Natural killer cell treated with Interleukin-12 subunit alpha and Interleukin-12 subunit beta and Interleukin-15 and Interleukin-18, amount 100 ng/mL, for 72 hours (primary cell): ENCODE measurements around the gene ZMYM3. TPM values are rescaled to one million over a fixed set of nuclear protein-coding genes. Genes with fewer than 3 reads are reported as not detected.

Source experiments
- ATAC-seq, 2 donors: fragments of 150-1000 bp; cut with Tn5 transposase in 1 of 2; sonication (Bioruptor Pico), chemical (Tn5 transposase) in 1 of 2; 2 replicates each; pipeline ENCODE4 v1.10.0; 2021
- DNase-seq: peaks from one replicate; pipeline ENCODE4 v3.0.0; 2022; ENCODE audit warnings: low spot score
- H3K27ac Mint-ChIP-seq, 2 donors: 1 replicate in 1 of 2; 2 replicates in 1 of 2; pipeline ENCODE4 v1.8.0; 2022; ENCODE audit warnings: mixed read lengths in 2 of 2, mild to moderate bottlenecking in 1 of 2, moderate library complexity in 1 of 2
- H3K27me3 Mint-ChIP-seq, 2 donors: 1 replicate in 1 of 2; 2 replicates in 1 of 2; pipeline ENCODE4 v1.8.0; 2022; ENCODE audit warnings: mixed read lengths in 2 of 2
- H3K36me3 Mint-ChIP-seq: one replicate; pipeline ENCODE4 v1.8.0; 2022; ENCODE audit warnings: mixed read lengths
- H3K4me1 Mint-ChIP-seq, 2 donors: 1 replicate in 1 of 2; 2 replicates in 1 of 2; pipeline ENCODE4 v1.8.0; 2022; ENCODE audit warnings: low read depth in 2 of 2, mixed read lengths in 2 of 2, mild to moderate bottlenecking in 1 of 2
- H3K4me3 Mint-ChIP-seq: one replicate; pipeline ENCODE4 v1.8.0; 2022; ENCODE audit warnings: mixed read lengths
- H3K9me3 Mint-ChIP-seq: 2 replicates; pipeline ENCODE4 v1.8.0; 2022; ENCODE audit warnings: mixed read lengths
- total RNA-seq, 2 donors: library from RNA; stranded (reverse); gene quantifications; one replicate each; pipeline ENCODE4 v1.2.3, GENCODE V29; 2022

The ZMYM3 gene
- total RNA-seq, 2 donors from 2014 or later, result 14.7 to 16.8 TPM

- Mint-ChIP-seq H3K4me1 (no peaks in the 10 kb centered on the region), H3K4me3 (no peak overlapping the region), H3K9me3 (no peaks in the 10 kb centered on the region), H3K36me3 (peaks cover 13% of the 10 kb centered on the region), H3K27ac (no peak overlapping the region), H3K27me3 (peaks cover 0 to 2% of the 10 kb centered on the region in 2 donors)
- no peak for DNase-seq
- no peak for ATAC-seq
These were observed 12.6 kb downstream of the ZMYM3 start for GRCh38 chrX:71241301-71241700.

DNA sequence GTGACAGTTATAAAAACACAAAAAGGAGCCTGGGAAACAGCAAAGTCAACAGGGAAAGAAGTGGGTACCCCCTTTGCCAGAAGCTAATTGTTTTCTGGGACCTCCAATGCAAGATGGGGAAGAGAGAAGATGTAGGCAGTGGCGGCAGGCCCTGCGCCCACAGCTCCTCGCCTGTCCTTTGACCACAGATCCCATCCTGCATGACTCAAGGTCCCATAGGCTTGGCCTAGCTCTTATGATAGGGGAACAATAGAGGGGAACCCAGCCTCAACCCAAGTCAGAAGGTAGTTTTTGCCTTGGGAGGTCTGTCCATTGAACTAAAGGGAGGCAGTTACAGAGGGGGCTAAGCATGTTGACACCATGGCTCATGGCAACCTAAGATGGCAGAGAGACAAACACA, 14.2 kb downstream of the ZMYM3 start:
- Mint-ChIP-seq H3K27me3 (peaks cover 0 to 7% of the 10 kb centered on the region in 2 donors), H3K4me1 (peaks cover 3 to 4% of the 10 kb centered on the region in 2 donors), H3K27ac (no peak overlapping the region), H3K4me3 (no peak overlapping the region), H3K36me3 (peaks cover 8% of the 10 kb centered on the region), H3K9me3 (no peaks in the 10 kb centered on the region)
- DNase-seq (no peak), ATAC-seq (no peak)

- Mint-ChIP-seq H3K4me3 (no peak overlapping the region), H3K27ac (no peak overlapping the region), H3K36me3 (peaks cover 8% of the 10 kb centered on the region), H3K9me3 (no peaks in the 10 kb centered on the region), H3K4me1 (peaks cover 3 to 12% of the 10 kb centered on the region in 2 donors), H3K27me3 (peaks cover 0 to 7% of the 10 kb centered on the region in 2 donors)
- no peak for ATAC-seq
- DNase-seq, result no peak
These were observed 17.1 kb downstream of the ZMYM3 start for GRCh38 chrX:71236836-71237235.

- Mint-ChIP-seq H3K27ac (no peak overlapping the region), H3K4me3 (no peak overlapping the region), H3K36me3 (peaks cover 7% of the 10 kb centered on the region), H3K9me3 (no peaks in the 10 kb centered on the region), H3K27me3 (peaks cover 0 to 7% of the 10 kb centered on the region in 2 donors), H3K4me1 (peaks cover 3 to 12% of the 10 kb centered on the region in 2 donors)
- ATAC-seq (no peak), DNase-seq (no peak)
These were observed 18.5 kb downstream of the ZMYM3 start for GRCh38 chrX:71235482-71235881.

- no peaks in the 10 kb centered on the region for H3K36me3 Mint-ChIP-seq
These were observed 25.8 kb downstream of the ZMYM3 start for GRCh38 chrX:71228063-71228642.

DNA sequence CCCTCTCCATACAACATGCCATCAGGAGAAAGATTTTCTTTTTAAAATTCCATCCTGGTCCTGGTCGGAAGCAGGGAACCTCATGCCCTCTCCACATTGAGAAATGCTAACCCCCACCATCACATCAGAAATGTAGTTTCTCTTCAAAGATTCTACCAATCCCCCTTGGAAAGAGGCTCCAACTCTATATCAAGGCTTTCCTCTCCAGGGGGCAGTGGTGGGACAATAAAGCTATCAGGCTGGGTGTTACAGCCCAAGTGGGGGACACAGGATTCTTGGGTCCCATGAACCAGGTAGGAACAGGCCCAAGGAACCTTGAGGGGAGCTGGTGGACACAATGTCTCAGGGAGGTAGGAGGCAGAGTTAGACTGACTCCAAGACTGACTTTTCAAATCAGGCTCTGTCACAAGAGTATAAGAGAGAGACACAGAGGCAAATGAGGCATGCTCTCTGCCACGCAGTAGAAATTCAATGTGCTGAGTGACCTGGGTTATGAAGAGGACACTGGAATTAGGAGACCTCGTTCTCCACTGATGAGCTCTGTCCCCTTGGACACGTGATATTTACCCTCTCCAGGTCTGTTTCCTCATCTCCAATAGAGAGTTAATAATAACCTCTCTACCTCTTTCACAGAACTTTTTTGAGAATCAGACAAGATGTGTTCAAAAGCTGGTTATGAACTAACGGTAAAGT, 26.4 kb downstream of the ZMYM3 start:
- peaks cover 0 to 3% of the 10 kb centered on the region in 2 donors for H3K4me1 Mint-ChIP-seq
- no peak overlapping the region for H3K27ac Mint-ChIP-seq
- ATAC-seq (no peak), DNase-seq (no peak)
- H3K9me3 Mint-ChIP-seq, result no peaks in the 10 kb centered on the region
- H3K4me3 Mint-ChIP-seq, result no peak overlapping the region
- no peaks in the 10 kb centered on the region for H3K36me3 Mint-ChIP-seq
- peaks cover 0 to 7% of the 10 kb centered on the region in 2 donors for H3K27me3 Mint-ChIP-seq

More at GRCh38 chrX:71228063-71228642, 25.8 kb downstream of the ZMYM3 start:
- Mint-ChIP-seq H3K4me3 (no peak overlapping the region), H3K27ac (no peak overlapping the region), H3K27me3 (peaks cover 0 to 6% of the 10 kb centered on the region in 2 donors), H3K4me1 (peaks cover 0 to 3% of the 10 kb centered on the region in 2 donors), H3K9me3 (no peaks in the 10 kb centered on the region)
- DNase-seq (no peak), ATAC-seq (no peak)

- Mint-ChIP-seq H3K27me3 (peaks cover 0 to 7% of the 10 kb centered on the region in 2 donors), H3K27ac (no peak overlapping the region), H3K4me1 (peaks cover 0 to 3% of the 10 kb centered on the region in 2 donors), H3K4me3 (no peak overlapping the region), H3K36me3 (no peaks in the 10 kb centered on the region), H3K9me3 (no peaks in the 10 kb centered on the region)
- DNase-seq (no peak), ATAC-seq (no peak)
These were observed 28.3 kb downstream of the ZMYM3 start for GRCh38 chrX:71225676-71226075.

GRCh38 chrX:71225009-71225408, 28.9 kb downstream of the ZMYM3 start:
- ATAC-seq, result no peak
- peaks cover 0 to 3% of the 10 kb centered on the region in 2 donors for H3K4me1 Mint-ChIP-seq
- no peaks in the 10 kb centered on the region for H3K36me3 Mint-ChIP-seq
- no peak overlapping the region for H3K27ac Mint-ChIP-seq
- H3K27me3 Mint-ChIP-seq, result peaks cover 0 to 7% of the 10 kb centered on the region in 2 donors
- H3K4me3 Mint-ChIP-seq, result no peak overlapping the region
- DNase-seq, result no peak
- H3K9me3 Mint-ChIP-seq, result no peaks in the 10 kb centered on the region

- H3K9me3 Mint-ChIP-seq, result no peaks in the 10 kb centered on the region
- H3K27me3 Mint-ChIP-seq, result peaks cover 0 to 7% of the 10 kb centered on the region in 2 donors
- DNase-seq, result no peak
- peaks cover 0 to 3% of the 10 kb centered on the region in 2 donors for H3K4me1 Mint-ChIP-seq
- no peak overlapping the region for H3K27ac Mint-ChIP-seq
- H3K4me3 Mint-ChIP-seq, result no peak overlapping the region
- H3K36me3 Mint-ChIP-seq, result no peaks in the 10 kb centered on the region
- no peak for ATAC-seq
These were observed 29.7 kb downstream of the ZMYM3 start for GRCh38 chrX:71224098-71224708.

DNA sequence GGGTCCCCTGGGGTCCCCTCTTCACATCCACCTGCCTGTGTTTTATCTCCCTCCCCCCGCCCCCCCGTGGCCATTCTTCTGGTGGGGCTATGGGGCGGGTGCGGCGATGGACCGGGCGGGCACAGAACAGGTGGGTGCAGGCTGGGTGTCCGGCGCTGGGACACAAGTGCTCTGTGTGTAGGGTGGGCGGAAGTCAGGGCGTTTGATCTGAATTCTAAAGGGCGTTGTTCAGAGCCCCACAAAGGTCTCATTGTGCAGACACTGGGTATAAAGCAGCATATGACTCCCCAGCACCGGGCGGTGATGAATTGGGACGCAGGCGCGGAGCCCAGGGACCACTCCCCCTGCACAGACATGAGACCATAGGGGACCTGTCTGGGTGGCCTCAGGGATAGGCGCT, 31.0 kb downstream of the ZMYM3 start, which contains the start of gene GJB1:
TSS of gene GJB1 (plus strand) at position 296 of the 400 bp plus-strand sequence. CDS start 484 bp downstream, outside the sequence.
- peaks cover 0 to 7% of the 10 kb centered on the region in 2 donors for H3K27me3 Mint-ChIP-seq
- no peaks in the 10 kb centered on the region for H3K36me3 Mint-ChIP-seq
- H3K4me1 Mint-ChIP-seq, result peaks cover 0 to 3% of the 10 kb centered on the region in 2 donors
- H3K9me3 Mint-ChIP-seq, result no peaks in the 10 kb centered on the region
- no peak within 1 kb of the TSS for H3K4me3 Mint-ChIP-seq
- DNase-seq (no peak), ATAC-seq (no peak)
- H3K27ac Mint-ChIP-seq, result no peak within 1 kb of the TSS

- H3K36me3 Mint-ChIP-seq, result no peaks in the 10 kb centered on the region
- ATAC-seq, result no peak
- H3K27me3 Mint-ChIP-seq, result peaks cover 0 to 7% of the 10 kb centered on the region in 2 donors
- no peak overlapping the region for H3K4me3 Mint-ChIP-seq
- H3K4me1 Mint-ChIP-seq, result peaks cover 0 to 3% of the 10 kb centered on the region in 2 donors
- H3K9me3 Mint-ChIP-seq, result no peaks in the 10 kb centered on the region
- no peak overlapping the region for H3K27ac Mint-ChIP-seq
- no peak for DNase-seq
These were observed 32.8 kb downstream of the ZMYM3 start for GRCh38 chrX:71221145-71221544.

DNA sequence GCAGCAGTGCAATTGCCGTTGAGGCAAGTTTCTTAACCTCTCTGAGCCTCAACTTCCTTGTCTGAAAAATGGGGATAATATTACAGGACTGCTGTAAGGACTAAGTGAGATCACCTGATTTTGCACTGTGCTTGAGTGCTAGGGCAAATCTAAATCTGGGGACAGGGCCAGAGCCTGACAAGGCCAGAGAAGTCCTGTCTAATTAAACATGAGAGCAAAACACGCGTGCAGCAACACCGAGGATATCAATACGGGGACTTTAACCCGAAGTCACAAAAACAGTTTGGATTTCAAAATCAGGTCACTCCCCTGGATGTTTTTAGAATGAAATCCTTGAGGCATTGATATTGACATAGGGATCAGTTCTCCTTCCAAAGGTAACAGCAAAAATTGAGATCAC, 36.6 kb downstream of the ZMYM3 start:
- Mint-ChIP-seq H3K4me3 (no peak overlapping the region), H3K27me3 (peaks cover 0 to 10% of the 10 kb centered on the region in 2 donors), H3K36me3 (no peaks in the 10 kb centered on the region), H3K27ac (no peak overlapping the region), H3K4me1 (no peaks in the 10 kb centered on the region), H3K9me3 (no peaks in the 10 kb centered on the region)
- DNase-seq, result no peak
- no peak for ATAC-seq

DNA sequence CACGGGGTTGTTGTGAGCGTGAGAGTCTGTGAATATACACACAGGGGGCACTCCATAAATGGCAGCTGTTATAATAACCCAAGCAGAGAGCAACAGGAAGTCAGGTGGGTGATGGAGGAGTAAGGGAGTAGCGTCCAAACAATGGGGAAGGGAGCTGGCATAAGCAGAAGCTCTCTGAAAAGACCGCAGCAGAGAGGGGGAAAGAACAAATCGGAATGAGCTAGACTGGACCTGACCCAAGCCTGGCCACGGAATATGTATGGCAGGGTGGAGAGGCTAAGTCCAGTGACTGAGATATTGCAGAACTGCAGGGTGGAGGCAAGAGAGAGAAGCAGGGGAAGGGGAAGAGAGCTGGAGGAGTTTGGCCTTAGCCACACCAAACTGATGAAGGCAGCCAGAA, 37.5 kb downstream of the ZMYM3 start:
- no peak overlapping the region for H3K4me3 Mint-ChIP-seq
- H3K4me1 Mint-ChIP-seq, result no peaks in the 10 kb centered on the region
- H3K27ac Mint-ChIP-seq, result no peak overlapping the region
- peaks cover 0 to 12% of the 10 kb centered on the region in 2 donors for H3K27me3 Mint-ChIP-seq
- DNase-seq (no peak), ATAC-seq (no peak)
- no peaks in the 10 kb centered on the region for H3K36me3 Mint-ChIP-seq
- no peaks in the 10 kb centered on the region for H3K9me3 Mint-ChIP-seq

- ATAC-seq (no peak), DNase-seq (no peak)
- H3K4me3 Mint-ChIP-seq, result no peak overlapping the region
- no peaks in the 10 kb centered on the region for H3K36me3 Mint-ChIP-seq
- H3K9me3 Mint-ChIP-seq, result no peaks in the 10 kb centered on the region
- peaks cover 0 to 15% of the 10 kb centered on the region in 2 donors for H3K27me3 Mint-ChIP-seq
- H3K27ac Mint-ChIP-seq, result no peak overlapping the region
- H3K4me1 Mint-ChIP-seq, result no peaks in the 10 kb centered on the region
These were observed 38.5 kb downstream of the ZMYM3 start for GRCh38 chrX:71215338-71215912.
